Esophagus (tissue), 2 donors: ENCODE data around the gene STK25. TPM values are rescaled to one million over a fixed set of nuclear protein-coding genes. Genes with fewer than 3 reads are reported as not detected.

Source experiments
- H3K27ac ChIP-seq, 2 donors: one replicate each; pipeline ENCODE4 v1.5.1; 2013; ENCODE audit warnings: low read depth in 2 of 2, mild to moderate bottlenecking in 2 of 2, inconsistent platforms in 1 of 2, low read length in 1 of 2, moderate library complexity in 1 of 2
- H3K27me3 ChIP-seq, 2 donors: one replicate each; pipeline ENCODE4 v1.6.1; 2013; ENCODE audit warnings: low read length in 2 of 2, control low read depth in 1 of 2, mild to moderate bottlenecking in 1 of 2; ENCODE audit not compliant: insufficient read depth in 2 of 2, control insufficient read depth in 1 of 2
- H3K36me3 ChIP-seq, 2 donors: one replicate each; pipeline ENCODE4 v1.6.1; 2013; ENCODE audit warnings: low read length in 1 of 2; ENCODE audit not compliant: control insufficient read depth in 2 of 2, insufficient read depth in 2 of 2
- H3K4me1 ChIP-seq, 2 donors: one replicate each; pipeline ENCODE4 v1.6.1; 2013; ENCODE audit warnings: low read length in 1 of 2; ENCODE audit not compliant: control insufficient read depth in 2 of 2, insufficient read depth in 2 of 2
- H3K4me3 ChIP-seq, 2 donors: one replicate each; pipeline ENCODE4 v1.5.1; 2013; ENCODE audit warnings: low read length in 2 of 2, mild to moderate bottlenecking in 2 of 2, low read depth in 1 of 2, moderate library complexity in 1 of 2
- H3K9me3 ChIP-seq, 2 donors: one replicate each; pipeline ENCODE4 v1.6.1; 2013; ENCODE audit warnings: mild to moderate bottlenecking in 2 of 2, low read depth in 1 of 2, low read length in 1 of 2, moderate library complexity in 1 of 2; ENCODE audit not compliant: control insufficient read depth in 2 of 2, insufficient read depth in 1 of 2
- WGBS, 2 donors: extraction: QIAGEN DNeasy Blood & Tissue Kit; methylation state at CpG; one replicate each; pipeline ENCODE4 v1.1.7; 2013; 5-methylcytosine and 5-hydroxymethylcytosine counted together
- polyA plus RNA-seq, 2 donors: library from polyadenylated mRNA; stranded (reverse); fragments of 200-250 nt; gene quantifications; one replicate each; pipeline ENCODE4 v1.2.3, GENCODE V29; 2013
- donor health status: healthy with polysubstance abuse.
- donor health status: Bipolar disorder and iron deficiency.

The STK25 gene
- polyA plus RNA-seq, 2 donors = 116 to 132 TPM

GRCh38 chr2:241503776-241504392, 4.5 kb downstream of the STK25 start:
- H3K36me3 ChIP-seq = peaks cover 10 to 39% of the 10 kb centered on the region in 2 donors
- no peak overlapping the region for H3K27ac ChIP-seq
- H3K4me1 ChIP-seq = peaks cover 12 to 15% of the 10 kb centered on the region in 2 donors
- 77 to 85% methylated on average over 12 of the region's 12 CpGs for WGBS, 2 donors
- H3K27me3 ChIP-seq = no peaks in the 10 kb centered on the region
- no peak overlapping the region for H3K4me3 ChIP-seq
- no peaks in the 10 kb centered on the region for H3K9me3 ChIP-seq

- WGBS, 2 donors = 90 to 95% methylated on average over 11 of the region's 11 CpGs
- Histone ChIP-seq H3K27me3 (no peaks in the 10 kb centered on the region), H3K36me3 (peaks cover 10 to 54% of the 10 kb centered on the region in 2 donors)
Observed at GRCh38 chr2:241502281-241502680, 6.1 kb downstream of the STK25 start.

GRCh38 chr2:241501551-241501950, 6.8 kb downstream of the STK25 start:
- Histone ChIP-seq H3K36me3 (peaks cover 10 to 59% of the 10 kb centered on the region in 2 donors), H3K27ac (no peak overlapping the region), H3K27me3 (no peaks in the 10 kb centered on the region), H3K4me3 (no peak overlapping the region), H3K9me3 (no peaks in the 10 kb centered on the region), H3K4me1 (peaks cover 11% of the 10 kb centered on the region in 2 donors)
- 94 to 97% methylated on average over 17 of the region's 17 CpGs for WGBS, 2 donors

More at GRCh38 chr2:241502281-241502680, 6.1 kb downstream of the STK25 start:
- Histone ChIP-seq H3K9me3 (no peaks in the 10 kb centered on the region), H3K4me3 (no peak overlapping the region), H3K27ac (no peak overlapping the region), H3K4me1 (peaks cover 12 to 15% of the 10 kb centered on the region in 2 donors)

- Histone ChIP-seq H3K4me3 (no peak overlapping the region), H3K4me1 (peaks cover 11% of the 10 kb centered on the region in 2 donors), H3K27me3 (no peaks in the 10 kb centered on the region), H3K27ac (no peak overlapping the region), H3K9me3 (no peaks in the 10 kb centered on the region), H3K36me3 (peaks cover 10 to 62% of the 10 kb centered on the region in 2 donors)
- 88 to 90% methylated on average over 12 of the region's 12 CpGs for WGBS, 2 donors
Observed at GRCh38 chr2:241501099-241501541, 7.3 kb downstream of the STK25 start.

- WGBS, 2 donors = 89 to 92% methylated on average over 12 of the region's 12 CpGs
- Histone ChIP-seq H3K36me3 (peaks cover 10 to 63% of the 10 kb centered on the region in 2 donors), H3K27me3 (no peaks in the 10 kb centered on the region), H3K27ac (peak overlapping the region in 1 of 2 donors; percentile 5), H3K9me3 (no peaks in the 10 kb centered on the region), H3K4me3 (no peak overlapping the region), H3K4me1 (peaks cover 7 to 8% of the 10 kb centered on the region in 2 donors)
Observed at GRCh38 chr2:241500431-241500975, 7.9 kb downstream of the STK25 start.

- Histone ChIP-seq H3K4me1 (peaks cover 7 to 8% of the 10 kb centered on the region in 2 donors), H3K9me3 (no peaks in the 10 kb centered on the region), H3K27me3 (no peaks in the 10 kb centered on the region), H3K4me3 (no peak overlapping the region), H3K27ac (no peak overlapping the region), H3K36me3 (peaks cover 13 to 65% of the 10 kb centered on the region in 2 donors)
- 93 to 95% methylated on average over 10 of the region's 10 CpGs for WGBS, 2 donors
Observed at GRCh38 chr2:241500016-241500415, 8.4 kb downstream of the STK25 start.

GRCh38 chr2:241499146-241499965, 9.0 kb downstream of the STK25 start:
- Histone ChIP-seq H3K27me3 (no peaks in the 10 kb centered on the region), H3K4me1 (peaks cover 7 to 8% of the 10 kb centered on the region in 2 donors), H3K27ac (no peak overlapping the region), H3K36me3 (peaks cover 17 to 68% of the 10 kb centered on the region in 2 donors), H3K9me3 (no peaks in the 10 kb centered on the region), H3K4me3 (no peak overlapping the region)
- 85% methylated on average over 28 of the region's 28 CpGs for WGBS, 2 donors

- Histone ChIP-seq H3K9me3 (no peaks in the 10 kb centered on the region), H3K36me3 (peaks cover 15 to 70% of the 10 kb centered on the region in 2 donors), H3K4me1 (peaks cover 7 to 8% of the 10 kb centered on the region in 2 donors), H3K27me3 (no peaks in the 10 kb centered on the region), H3K4me3 (no peak overlapping the region), H3K27ac (no peak overlapping the region)
- WGBS, 2 donors = 91 to 92% methylated on average over 32 to 36 of the region's 36 CpGs
Observed at GRCh38 chr2:241498115-241499070, 10.0 kb downstream of the STK25 start.
